ENCODE data around the gene TIAM1.

Gene TIAM1, protein sequence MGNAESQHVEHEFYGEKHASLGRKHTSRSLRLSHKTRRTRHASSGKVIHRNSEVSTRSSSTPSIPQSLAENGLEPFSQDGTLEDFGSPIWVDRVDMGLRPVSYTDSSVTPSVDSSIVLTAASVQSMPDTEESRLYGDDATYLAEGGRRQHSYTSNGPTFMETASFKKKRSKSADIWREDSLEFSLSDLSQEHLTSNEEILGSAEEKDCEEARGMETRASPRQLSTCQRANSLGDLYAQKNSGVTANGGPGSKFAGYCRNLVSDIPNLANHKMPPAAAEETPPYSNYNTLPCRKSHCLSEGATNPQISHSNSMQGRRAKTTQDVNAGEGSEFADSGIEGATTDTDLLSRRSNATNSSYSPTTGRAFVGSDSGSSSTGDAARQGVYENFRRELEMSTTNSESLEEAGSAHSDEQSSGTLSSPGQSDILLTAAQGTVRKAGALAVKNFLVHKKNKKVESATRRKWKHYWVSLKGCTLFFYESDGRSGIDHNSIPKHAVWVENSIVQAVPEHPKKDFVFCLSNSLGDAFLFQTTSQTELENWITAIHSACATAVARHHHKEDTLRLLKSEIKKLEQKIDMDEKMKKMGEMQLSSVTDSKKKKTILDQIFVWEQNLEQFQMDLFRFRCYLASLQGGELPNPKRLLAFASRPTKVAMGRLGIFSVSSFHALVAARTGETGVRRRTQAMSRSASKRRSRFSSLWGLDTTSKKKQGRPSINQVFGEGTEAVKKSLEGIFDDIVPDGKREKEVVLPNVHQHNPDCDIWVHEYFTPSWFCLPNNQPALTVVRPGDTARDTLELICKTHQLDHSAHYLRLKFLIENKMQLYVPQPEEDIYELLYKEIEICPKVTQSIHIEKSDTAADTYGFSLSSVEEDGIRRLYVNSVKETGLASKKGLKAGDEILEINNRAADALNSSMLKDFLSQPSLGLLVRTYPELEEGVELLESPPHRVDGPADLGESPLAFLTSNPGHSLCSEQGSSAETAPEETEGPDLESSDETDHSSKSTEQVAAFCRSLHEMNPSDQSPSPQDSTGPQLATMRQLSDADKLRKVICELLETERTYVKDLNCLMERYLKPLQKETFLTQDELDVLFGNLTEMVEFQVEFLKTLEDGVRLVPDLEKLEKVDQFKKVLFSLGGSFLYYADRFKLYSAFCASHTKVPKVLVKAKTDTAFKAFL (N-terminal part only)

DNA sequence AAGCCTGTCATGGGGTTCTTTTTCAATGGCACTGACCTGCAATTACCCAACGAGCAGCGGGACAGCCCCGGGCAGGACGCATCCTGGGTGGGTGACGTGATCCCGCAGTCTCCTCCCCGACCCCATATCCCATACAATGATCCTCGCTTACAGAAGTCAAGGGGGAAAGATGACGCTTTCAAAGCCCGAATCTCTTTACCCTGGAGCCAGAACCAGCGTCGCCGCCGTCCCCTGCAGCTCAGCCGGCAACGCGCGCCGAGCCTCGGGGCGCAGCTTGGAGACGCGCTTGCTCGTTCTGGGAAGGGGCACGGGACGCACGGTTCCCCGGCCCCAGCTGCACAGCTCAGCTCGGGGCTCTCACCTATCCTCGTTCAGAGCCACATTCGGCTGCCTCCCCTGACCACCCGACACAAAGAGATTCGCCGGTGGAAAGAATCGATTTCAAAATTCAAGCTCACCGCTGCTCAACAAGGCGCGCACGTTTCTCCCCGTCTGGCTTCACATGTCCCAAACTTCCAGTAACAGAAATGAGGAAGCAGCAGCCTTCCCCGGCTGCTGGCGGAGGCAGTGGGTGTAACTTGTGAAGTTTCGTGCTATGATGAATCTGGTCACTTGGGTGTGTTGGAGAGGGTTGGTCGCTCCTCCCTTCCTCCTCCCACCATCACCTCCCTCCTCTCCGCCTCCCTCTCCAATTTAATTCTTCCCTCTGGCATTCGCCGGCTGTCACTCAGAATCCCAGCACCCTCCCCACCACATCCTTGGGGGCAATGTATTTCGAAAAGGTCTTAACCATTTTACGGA lies at the start of gene TIAM1:
TIAM1 (minus strand) TSS at position 582 of the 801 bp plus-strand sequence. CDS start 77,289 bp downstream, outside the sequence.
- DNase-seq (ENCODE audit: low read depth in 2 of 3, low spot score in 2 of 3): no peak

DNA sequence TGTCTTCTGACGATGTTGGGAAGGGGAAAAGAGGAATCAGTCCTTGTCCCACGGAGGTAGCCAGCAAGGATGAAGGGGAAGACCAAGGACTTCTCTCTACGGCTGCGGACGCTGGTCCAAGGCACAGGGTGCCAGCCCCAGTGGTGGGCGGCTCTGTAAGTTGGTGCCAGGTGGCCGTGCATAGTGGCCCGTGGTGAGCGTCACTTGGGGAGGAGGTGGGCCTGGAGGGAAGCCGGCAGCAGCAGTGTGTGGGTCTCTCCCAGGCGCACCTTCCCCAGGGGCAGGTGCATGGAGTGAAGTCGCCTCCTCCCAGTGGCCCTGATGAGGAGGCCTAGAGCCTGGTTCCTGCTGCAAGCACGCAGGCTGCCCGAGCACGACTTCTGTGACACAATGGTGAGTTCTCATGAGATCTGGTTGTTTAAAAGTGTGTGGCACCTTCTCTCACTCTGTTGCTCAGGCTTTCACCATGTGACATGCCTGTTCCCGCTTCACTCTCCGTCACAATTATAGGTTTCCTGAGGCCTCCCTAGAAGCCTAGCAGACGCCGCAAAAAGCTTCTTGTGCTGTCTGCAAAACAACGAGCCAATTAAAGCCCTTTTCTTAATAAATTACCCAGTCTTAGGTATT lies 43.6 kb upstream of the TIAM1 start:
- no peak for DNase-seq (ENCODE audit: low read depth in 2 of 3, low spot score in 2 of 3)

DNA sequence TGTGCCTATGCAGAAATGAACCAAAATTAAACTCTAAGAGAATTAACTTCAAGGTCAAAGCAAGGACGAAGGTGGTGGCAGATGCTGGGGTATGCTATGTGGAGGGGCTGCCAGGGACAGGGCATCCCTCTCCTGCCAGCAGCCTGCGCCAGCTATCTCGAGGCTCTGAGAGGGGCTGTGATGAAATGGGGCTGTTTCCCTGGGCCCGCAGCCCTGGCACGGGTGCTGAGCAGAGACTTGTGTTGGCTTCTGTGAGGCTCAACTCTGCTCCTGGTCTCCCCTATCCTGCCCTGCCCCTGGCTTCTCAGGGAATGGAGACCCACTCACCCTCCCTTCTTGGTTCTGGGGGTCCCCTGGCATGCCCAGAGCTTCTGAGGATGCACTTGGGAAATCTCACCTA lies 41.9 kb upstream of the TIAM1 start:
- DNase-seq (ENCODE audit: low read depth in 2 of 3, low spot score in 2 of 3): no peak

DNA sequence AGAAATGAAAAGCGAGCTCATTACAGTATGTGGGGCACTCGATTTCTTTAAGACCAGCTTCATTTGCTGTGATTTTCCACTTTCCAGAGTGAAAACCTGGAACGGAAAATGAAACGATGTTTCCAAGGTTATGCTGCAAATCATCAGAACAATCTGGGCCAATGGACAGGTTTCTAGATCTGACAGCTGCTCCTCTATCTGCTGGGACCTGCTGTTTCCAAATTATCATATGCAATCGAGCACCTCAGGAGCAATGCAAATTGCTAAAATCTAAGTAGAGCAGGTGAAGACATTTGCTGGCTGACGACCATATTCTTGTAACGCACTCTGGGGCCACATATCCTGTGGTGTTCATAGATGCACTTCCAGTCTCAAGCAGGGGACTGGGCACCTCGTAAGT lies 39.7 kb upstream of the TIAM1 start:
- no peak for DNase-seq (ENCODE audit: low read depth in 2 of 3, low spot score in 2 of 3)

DNA sequence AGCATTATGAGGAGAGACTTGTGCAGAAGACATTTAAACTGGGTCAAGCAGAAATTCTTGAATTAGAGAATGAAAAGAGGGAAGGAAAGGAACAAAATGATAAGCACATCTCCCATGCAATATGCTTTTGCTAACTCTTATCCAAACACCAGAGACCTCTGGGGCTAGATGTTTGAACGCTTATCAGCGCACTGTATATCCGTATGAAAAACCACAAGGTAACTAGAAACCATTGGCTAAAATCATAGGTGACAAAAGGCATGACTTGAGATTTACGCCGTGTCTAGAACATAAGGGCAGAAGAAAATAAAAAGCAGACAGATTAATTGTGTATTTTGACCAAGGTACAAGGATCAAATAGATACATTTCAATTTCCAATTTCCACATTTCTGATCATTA lies 38.0 kb upstream of the TIAM1 start:
- no peak for DNase-seq (ENCODE audit: low read depth in 2 of 3, low spot score in 2 of 3)

DNA sequence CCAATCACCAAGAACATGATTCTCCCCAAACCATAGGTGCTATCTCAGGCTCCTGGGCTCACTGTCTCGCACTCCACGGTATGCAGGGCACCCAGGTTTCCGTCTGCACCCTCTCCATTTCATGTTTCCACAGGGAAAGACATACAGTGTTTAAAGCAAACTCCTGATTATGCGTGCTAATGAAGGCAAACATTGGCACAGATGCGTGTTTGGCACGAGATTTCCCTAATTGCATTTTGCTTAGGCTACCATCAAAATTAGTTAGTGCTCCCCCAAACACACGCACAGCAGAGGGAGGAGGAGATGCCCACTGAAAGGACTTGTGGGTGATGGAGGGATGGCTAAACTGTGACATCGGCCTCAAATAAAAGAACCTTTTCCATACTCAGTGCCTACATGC lies 32.2 kb upstream of the TIAM1 start:
- DNase-seq (ENCODE audit: low read depth in 2 of 3, low spot score in 2 of 3): no peak

DNA sequence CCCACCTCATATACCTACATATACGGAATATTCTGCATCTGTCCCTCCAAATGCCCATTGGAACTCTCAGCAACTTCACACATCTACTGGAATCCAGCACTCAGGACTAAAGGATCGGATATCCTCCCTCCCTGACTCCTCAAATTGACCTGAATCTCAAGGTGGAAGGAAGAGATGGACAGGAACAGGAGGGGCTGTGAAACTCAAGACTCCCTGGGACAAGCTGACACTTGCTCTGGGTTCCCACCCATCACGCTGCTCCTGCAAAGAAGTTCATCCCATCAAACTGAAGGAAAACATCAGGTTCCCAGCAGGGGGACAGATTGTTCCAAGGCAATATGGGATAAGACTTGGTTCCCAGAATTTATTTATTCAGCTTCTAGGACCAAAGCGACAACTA lies 30.3 kb upstream of the TIAM1 start:
- DNase-seq (ENCODE audit: low read depth in 2 of 3, low spot score in 2 of 3): no peak

DNA sequence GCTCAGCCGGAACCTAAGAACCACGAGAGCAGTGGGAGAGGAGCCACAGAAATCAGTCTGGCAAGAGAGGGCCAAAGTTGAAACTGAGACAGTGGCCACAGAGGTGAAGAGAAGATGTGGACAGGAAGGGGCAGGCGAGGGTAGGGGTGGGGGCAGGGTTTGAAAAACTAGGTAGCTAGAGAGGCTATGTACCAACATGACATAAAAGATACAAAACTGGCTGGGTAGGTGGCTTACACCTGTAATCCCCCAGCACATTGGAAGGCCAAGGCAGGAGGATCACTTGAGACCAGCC lies 28.4 kb upstream of the TIAM1 start:
- DNase-seq (ENCODE audit: low read depth in 2 of 3, low spot score in 2 of 3): no peak

DNA sequence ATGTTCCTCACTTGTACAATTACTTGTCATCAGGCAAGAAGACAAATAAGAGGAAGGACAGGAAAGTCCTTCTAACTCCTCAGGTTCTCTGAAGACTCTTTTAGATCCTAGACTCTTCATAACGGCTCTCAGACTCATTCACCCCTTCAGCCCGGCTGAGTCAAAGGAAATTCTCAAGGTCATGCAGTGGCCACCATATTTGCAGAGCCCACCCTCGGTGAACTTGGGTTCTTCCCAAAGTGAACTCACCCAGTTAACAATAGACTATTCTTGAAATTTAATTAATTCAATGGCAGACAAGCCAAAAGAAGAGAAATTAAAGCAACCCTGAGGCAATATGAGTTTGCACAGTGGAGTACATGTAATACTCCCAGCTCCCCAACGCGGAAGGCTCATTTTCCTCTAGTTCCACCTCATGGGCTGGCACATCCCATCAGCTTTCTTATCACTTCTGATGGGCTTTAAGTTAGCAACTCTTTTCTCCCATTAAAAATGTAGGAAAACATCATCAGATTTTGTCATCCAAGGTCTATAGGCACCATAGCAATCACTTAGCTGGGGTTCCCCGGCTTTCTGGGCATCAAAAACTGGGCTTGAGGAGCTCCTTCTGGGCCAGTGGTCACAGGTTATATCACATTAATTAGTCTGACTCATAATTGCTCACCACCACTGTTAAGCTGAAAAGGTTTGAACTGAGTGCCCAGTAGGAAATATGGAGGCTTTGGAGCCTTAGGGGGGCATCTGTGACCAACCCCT lies 27.8 kb upstream of the TIAM1 start:
- DNase-seq (ENCODE audit: low read depth in 2 of 3, low spot score in 2 of 3): no peak

DNA sequence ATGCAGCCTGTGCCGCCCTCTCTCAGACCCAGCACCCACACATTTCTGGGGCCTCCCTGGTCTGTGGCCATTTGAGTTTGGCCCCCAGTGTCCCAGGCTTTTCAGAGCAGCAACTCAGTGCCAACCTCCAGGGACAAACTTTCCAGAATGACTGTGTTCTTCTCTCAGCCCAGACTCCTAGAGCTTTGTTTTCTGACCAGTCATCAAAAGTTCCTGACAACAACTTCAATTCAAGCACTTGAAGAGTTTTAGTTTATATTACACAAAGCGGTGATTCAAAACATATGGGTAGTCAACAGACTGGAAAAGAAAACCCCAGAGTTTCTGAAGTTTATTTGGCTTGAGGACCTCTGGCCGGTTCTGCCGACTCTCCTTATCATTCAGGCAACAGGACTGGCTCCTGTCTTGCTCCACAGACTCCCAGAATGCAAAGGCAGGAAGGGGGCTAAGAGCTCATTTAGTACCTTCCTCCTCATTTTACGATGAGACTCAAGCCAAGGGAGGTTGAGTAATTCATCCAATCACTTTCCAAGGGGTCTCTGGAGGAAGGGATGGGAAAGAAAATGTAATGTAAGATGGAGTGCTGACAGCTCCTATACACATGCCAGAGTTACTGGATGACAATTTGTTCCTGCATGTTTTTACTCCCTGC lies 27.0 kb upstream of the TIAM1 start:
- no peak for DNase-seq (ENCODE audit: low read depth in 2 of 3, low spot score in 2 of 3)

DNA sequence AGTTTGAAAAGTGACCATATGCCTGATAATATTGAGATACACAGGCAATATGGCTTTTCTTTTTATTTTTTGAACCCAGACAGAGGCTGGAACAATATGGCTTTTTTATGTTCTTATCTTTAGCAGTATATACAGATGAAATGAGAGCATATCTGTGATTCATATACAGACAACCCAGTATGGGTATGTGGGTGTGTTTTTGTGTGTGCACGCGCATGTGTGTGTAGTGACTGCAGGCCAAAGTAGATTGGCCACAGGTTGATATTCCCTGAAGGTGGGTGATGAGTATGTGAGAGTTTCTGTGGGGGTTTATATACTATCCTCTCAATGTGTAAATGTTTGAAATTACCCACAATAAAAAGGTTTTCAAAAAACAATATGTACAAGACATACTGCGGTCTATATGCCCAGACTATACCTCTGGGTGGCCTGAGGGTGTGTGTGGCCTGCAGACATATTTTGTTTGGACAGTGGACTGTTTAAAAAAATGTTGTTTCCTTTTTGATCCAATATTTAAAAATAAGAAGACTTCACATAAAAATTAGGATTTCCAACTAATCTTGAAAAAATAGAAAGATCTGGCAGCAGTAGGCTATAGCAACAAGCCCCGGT lies 26.3 kb upstream of the TIAM1 start:
- DNase-seq (ENCODE audit: low read depth in 2 of 3, low spot score in 2 of 3): no peak

DNA sequence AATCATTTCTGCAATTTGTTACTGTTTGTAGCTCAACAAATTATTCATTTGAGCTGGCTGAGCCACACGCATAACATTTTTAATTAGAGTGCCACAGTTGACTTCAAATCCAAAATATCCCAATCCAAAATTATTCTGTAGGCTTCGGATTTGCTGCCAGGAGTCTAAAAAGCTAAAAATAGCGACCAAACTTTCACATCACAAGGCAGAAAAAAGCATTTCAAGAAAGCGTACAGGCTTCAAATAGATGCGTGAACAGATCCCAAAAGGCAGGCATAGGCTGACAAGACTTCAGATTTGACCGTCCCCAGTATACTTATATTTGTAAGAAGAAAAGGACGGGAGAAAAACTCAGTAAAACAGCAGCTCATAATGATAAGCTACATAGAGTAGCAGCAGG lies 24.3 kb upstream of the TIAM1 start:
- no peak for DNase-seq (ENCODE audit: low read depth in 2 of 3, low spot score in 2 of 3)

DNA sequence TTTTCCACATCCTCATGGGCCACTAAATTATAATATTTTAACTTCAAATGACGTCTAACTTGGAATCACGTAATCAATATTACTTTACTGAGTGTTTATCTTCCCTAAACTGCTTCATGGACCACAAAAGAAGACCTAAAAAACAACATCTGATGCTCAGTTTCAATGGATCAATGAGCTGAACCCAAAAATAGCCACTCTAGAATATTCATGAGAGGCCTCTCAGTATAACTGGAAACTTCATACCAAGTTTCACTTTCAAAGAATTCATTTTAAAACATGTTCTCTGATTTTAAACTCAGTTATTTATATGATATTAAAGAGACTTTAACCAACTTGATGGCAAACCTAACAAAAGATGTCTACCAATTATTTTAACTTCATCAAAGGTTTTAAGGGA lies 23.7 kb upstream of the TIAM1 start:
- DNase-seq (ENCODE audit: low read depth in 2 of 3, low spot score in 2 of 3): no peak

DNA sequence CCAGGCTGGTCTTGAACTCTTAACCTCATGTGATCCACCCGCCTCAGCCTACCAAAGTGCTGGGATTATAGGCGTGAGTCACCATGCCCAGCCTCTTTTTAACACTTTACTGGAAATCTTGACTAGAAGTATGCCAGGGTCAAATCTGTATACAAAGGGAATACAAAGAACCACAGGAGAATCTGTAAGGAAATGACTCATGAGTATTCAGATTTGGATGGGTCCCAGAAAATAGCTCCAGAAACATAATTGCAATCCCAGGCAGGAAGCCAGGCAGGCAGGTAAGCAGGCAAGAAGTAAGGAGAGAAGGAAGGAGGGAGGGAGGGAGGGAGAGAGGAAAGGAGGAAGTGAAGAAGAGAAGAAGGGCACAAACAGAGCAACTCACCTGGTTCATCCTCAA lies 22.8 kb upstream of the TIAM1 start:
- no peak for DNase-seq (ENCODE audit: low read depth in 2 of 3, low spot score in 2 of 3)

DNA sequence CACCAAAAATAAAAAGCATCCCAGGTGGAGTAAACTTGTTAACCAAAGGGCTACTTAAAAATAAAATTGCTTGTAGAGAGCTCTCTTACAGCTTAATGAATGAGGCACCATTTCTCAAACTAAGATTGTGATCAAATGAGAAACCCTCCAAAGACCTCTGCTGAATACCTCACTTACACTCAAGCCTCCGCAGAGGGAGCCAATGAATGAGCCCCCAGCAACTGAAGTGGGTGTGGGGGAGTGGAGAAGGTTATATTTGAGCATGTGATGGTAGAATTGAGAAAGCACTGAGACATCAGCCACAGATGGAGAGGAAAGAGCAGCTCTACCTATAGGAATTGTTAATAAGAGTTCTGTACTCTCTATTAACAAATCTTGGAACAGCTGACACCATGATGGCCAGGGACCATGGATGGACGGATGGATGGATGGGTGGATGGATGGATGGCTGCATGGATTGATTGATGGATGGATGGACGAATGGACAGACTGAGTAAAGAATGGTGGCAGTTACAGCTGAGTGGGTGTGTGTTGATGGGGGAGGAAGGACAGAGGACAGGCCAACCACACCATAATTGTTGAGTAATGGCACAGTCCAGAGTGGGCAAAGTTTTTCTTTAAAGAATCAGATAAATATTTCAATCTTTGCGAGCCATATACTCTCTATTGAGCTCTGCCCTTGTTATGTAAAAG lies 20.3 kb upstream of the TIAM1 start:
- no peak for DNase-seq (ENCODE audit: low read depth in 2 of 3, low spot score in 2 of 3)

DNA sequence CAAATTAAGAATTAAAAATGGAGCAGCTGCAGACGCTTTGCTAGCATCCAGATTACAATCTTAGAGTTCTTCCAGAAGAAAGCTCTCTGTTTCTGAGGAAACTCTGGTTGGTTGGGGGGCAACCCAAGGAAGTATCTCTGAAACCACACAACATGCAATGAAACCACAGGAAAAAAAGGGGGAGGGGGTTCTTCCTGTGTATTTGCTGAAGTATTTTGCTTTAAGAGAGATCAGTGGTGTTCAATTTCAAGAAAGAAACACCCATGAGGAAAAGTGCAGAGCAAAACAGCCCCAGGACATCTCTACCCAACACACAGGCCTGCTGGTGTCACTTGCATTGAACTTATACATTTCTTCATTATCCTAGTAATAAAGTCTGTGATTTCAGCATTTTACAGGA lies 19.7 kb upstream of the TIAM1 start:
- no peak for DNase-seq (ENCODE audit: low read depth in 2 of 3, low spot score in 2 of 3)

DNA sequence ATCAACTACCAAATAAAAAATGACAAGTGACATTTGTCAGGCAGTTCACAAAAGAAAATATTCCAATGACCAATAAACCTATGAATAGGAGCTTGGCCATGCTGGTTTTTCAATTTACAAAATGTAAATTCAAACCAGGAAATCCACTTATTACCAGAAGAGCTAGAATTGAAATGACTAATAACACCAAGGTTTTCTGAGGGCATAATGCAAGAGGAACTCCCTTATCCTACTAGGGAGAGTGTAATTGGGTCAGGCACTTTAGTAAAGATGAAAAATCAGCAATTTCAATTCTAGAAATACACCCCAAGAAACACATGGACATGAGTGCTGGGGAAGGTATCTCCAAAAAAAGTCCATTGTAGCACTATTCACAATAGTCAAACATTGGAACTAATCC lies 16.7 kb upstream of the TIAM1 start:
- no peak for DNase-seq (ENCODE audit: low read depth in 2 of 3, low spot score in 2 of 3)

DNA sequence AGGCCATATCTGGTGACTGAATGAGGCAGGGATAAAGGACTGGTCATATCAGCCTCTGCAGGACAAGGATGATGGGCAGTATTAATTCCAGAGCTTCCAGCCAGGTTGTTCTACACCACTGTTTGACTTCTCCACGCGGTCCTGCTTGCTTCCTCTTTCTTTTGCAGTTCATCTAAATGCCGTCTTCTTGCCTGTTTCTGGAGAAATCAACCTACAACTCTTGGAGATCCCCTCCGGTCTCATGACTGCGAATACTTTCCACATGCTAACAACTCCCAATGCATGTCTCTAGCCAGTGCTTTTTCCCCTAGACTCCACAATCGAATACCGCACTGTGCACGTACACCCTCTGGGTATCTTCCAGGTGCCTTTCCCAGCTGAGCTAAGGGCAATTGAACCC lies 14.1 kb upstream of the TIAM1 start:
- DNase-seq (ENCODE audit: low read depth in 2 of 3, low spot score in 2 of 3): no peak

Measured in activated CD8-positive, alpha-beta memory T cell treated with anti-CD3 and anti-CD28 coated beads for 48 hours (primary cell).